Measurements from ENCODE around the gene KNCN.

Gene KNCN

DNA sequence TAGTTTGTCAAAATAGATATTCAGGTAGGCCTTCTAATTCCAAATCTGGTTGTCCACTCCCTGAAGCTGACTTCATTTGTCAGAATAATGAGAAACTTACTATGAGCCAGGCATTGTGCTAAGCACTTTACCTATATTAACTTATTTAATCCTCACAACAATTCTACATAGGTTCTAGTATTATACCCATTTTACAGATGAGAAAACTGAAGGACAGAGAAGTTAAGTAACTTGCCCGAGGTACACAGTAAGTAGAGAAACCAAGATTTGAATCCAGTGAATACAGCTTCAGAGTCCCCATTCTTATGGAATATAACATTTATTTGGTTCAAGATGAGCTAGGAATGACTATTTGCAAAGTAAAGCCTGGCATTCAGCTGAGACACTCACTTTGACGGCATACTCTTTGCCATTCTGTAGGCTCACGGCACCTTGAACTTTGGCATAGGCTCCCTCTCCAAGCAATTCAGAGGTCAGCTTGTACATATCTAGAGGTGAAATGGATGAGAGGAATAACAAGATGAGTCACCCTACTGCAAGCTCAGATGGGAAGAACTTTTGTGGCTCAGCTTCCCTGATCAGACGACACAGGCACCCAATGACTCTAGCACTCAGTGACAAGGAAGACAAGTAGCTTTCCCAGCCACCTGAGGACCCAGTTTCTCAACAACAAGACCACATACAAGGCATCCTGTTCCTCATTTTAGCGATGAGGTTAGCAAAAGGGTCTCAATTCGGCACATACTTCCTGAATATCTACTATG, 28.9 kb upstream of the KNCN start:
- TF ChIP-seq, protein P1, sequence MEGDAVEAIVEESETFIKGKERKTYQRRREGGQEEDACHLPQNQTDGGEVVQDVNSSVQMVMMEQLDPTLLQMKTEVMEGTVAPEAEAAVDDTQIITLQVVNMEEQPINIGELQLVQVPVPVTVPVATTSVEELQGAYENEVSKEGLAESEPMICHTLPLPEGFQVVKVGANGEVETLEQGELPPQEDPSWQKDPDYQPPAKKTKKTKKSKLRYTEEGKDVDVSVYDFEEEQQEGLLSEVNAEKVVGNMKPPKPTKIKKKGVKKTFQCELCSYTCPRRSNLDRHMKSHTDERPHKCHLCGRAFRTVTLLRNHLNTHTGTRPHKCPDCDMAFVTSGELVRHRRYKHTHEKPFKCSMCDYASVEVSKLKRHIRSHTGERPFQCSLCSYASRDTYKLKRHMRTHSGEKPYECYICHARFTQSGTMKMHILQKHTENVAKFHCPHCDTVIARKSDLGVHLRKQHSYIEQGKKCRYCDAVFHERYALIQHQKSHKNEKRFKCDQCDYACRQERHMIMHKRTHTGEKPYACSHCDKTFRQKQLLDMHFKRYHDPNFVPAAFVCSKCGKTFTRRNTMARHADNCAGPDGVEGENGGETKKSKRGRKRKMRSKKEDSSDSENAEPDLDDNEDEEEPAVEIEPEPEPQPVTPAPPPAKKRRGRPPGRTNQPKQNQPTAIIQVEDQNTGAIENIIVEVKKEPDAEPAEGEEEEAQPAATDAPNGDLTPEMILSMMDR (conservative IDR thresholded peaks at IDR 0.05; ENCODE audit: low read depth, low read length), result no peak
- peak; percentile 20 for DNase-seq (ENCODE audit: low read depth)
- no peak overlapping the region for H3K4me3 ChIP-seq (ENCODE audit: low read depth, low read length)

DNA sequence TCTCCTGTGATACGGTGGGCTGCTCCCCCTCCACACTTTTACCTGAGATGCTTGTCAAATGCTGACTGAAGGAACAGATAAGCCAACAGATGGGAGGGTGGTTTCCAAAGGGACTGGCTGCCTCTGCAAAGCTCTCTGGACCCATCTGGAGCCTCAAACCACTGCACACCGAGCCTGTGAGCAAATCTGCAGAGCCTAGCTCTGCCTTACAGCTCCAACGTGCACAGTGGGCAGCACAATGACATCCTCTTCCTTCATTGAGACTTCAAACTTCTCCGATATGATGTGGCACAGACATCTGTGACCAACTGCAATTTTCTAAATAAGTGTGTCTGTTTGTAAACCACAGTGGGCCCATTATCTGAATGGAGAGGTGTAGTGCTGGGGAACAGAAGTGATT, 26.2 kb upstream of the KNCN start:
- no peak overlapping the region for H3K4me3 ChIP-seq (ENCODE audit: low read depth, low read length)
- no peak for DNase-seq (ENCODE audit: low read depth)
- TF ChIP-seq, protein P1 (conservative IDR thresholded peaks at IDR 0.05; ENCODE audit: low read depth, low read length), result no peak

DNA sequence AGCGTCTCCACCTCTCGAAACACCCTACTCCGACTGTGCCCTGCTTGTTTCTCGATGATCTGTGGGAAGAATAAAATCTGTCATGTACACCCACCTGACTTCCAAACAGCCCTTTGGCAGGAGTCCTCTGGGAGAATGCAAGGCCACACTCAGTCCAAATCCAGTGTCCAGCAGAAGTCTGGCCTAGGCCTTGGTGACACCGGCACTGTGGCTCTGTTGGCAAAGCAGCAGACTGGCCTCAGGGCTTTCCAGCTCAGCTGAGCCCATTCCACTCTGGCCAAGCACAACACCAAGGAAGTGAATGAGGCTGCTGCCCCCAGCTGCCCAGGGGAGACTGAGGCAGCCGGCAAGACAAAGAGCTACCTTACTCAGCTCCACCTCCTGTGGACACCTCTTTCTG, 25.1 kb upstream of the KNCN start:
- TF ChIP-seq, protein P1 (conservative IDR thresholded peaks at IDR 0.05; ENCODE audit: low read depth, low read length), result no peak
- H3K4me3 ChIP-seq (ENCODE audit: low read depth, low read length), result no peak overlapping the region
- DNase-seq (ENCODE audit: low read depth), result no peak

DNA sequence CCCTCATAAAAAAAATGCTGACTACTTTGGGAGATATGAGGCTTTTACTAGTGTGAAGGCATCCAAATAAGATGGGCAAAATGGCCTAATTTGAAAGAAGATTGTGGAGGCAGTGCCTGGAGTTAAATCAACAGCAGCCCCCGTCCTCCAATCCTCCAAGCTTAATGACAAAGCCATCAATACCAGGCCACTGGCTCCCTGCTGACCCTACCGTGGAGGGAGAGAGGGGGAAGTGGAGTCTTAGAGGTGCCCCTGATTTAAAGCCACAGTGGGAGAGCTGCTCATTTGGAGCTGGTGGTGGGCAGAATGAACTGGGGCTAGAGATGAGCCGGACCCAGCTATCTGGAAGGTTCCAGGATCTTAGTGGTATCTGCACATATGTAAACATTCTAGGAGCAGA, 24.3 kb upstream of the KNCN start:
- no peak overlapping the region for H3K4me3 ChIP-seq (ENCODE audit: low read depth, low read length)
- TF ChIP-seq, protein P1 (conservative IDR thresholded peaks at IDR 0.05; ENCODE audit: low read depth, low read length), result no peak
- DNase-seq (ENCODE audit: low read depth), result no peak

DNA sequence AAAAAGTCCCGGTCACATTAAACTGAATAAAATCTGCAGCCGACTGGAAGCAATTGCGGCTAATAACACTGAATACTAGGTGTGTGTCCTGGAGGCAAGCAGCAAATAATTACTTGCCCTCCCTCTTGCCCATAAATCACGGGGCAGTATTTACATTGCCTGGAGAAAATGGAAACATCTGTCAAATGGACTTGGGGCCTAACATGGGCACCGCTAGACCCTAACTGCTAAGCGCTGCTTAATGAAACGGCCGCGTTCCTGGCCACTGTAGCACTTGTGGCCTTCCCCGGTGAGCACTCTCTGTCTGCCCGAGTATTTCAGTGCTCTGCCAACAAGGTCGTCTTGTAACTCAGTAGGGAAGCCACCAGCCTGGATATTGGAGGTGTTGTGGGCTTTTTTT, 23.9 kb upstream of the KNCN start:
- TF ChIP-seq, protein P1 (conservative IDR thresholded peaks at IDR 0.05; ENCODE audit: low read depth, low read length), result no peak
- no peak overlapping the region for H3K4me3 ChIP-seq (ENCODE audit: low read depth, low read length)
- DNase-seq (ENCODE audit: low read depth), result no peak

DNA sequence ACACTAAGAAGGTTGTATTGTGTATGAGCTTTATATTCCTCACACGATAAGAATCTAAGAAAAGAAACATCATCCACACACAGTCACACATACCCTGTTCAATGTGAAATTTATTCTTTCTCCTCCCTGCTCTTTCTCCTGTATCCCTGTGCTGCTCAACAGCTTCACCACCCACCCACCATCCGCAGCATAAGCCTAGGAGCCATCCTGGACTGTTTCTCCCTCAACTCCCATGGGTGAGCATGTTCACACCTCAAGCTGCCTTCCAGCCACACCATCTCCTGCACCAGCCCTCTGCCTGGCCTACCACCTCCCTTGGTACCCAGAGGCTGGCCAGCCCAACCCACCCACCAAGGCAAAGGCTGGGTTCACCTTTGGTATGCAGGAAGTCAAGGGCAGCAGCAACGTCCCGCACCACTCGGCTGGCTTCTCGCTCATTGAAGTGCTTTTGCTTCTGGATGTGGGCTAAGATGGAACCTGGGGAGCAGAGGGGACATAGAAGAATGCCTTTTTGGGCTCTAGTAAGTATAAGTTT, 20.3 kb upstream of the KNCN start:
- TF ChIP-seq, protein P1 (conservative IDR thresholded peaks at IDR 0.05; ENCODE audit: low read depth, low read length), result no peak
- DNase-seq (ENCODE audit: low read depth), result no peak
- no peak overlapping the region for H3K4me3 ChIP-seq (ENCODE audit: low read depth, low read length)
